Measurements from ENCODE around the gene PSRC1.
A peak's percentile ranks its signal among the peaks of the same experiment; 100 is the strongest.

The PSRC1 gene

GRCh38 chr1:109258481-109259466 is 24.2 kb downstream of the PSRC1 start:
- DNase-seq (ENCODE audit: low spot score) = no peak

- DNase-seq (ENCODE audit: low spot score) = no peak
These were observed 25.1 kb downstream of the PSRC1 start for GRCh38 chr1:109257682-109258421.

GRCh38 chr1:109256971-109257681 is 25.8 kb downstream of the PSRC1 start:
- DNase-seq (ENCODE audit: low spot score) = no peak

GRCh38 chr1:109256085-109256484 is 26.9 kb downstream of the PSRC1 start:
- no peak for DNase-seq (ENCODE audit: low spot score)

- no peak for DNase-seq (ENCODE audit: low spot score)
These were observed 27.3 kb downstream of the PSRC1 start for GRCh38 chr1:109255678-109256077.

GRCh38 chr1:109255097-109255651 is 27.8 kb downstream of the PSRC1 start:
- no peak for DNase-seq (ENCODE audit: low spot score)

GRCh38 chr1:109254621-109255096 is 28.3 kb downstream of the PSRC1 start:
- DNase-seq (ENCODE audit: low spot score) = no peak

- DNase-seq (ENCODE audit: low spot score) = no peak
These were observed 28.9 kb downstream of the PSRC1 start for GRCh38 chr1:109253803-109254620.

GRCh38 chr1:109252893-109253802 is 29.8 kb downstream of the PSRC1 start:
- DNase-seq (ENCODE audit: low spot score) = no peak

- no peak for DNase-seq (ENCODE audit: low spot score)
These were observed 30.6 kb downstream of the PSRC1 start for GRCh38 chr1:109252167-109252892.

GRCh38 chr1:109251277-109252166 is 31.4 kb downstream of the PSRC1 start:
- no peak for DNase-seq (ENCODE audit: low spot score)

- DNase-seq (ENCODE audit: low spot score) = no peak
These were observed 32.3 kb downstream of the PSRC1 start for GRCh38 chr1:109250454-109251276.

- DNase-seq (ENCODE audit: low spot score) = no peak
These were observed 33.1 kb downstream of the PSRC1 start for GRCh38 chr1:109249654-109250401.

- peak; percentile 75 for DNase-seq (ENCODE audit: low spot score)
These were observed 33.9 kb downstream of the PSRC1 start, which contains the start of gene CELSR2 for GRCh38 chr1:109248797-109249629. Gene CELSR2 (plus strand): TSS chr1:109249539. CDS start chr1:109250080, 541 bp downstream.

- DNase-seq (ENCODE audit: low spot score) = no peak
These were observed 34.5 kb downstream of the PSRC1 start for GRCh38 chr1:109248444-109248796.
